Smooth muscle cell (in vitro differentiated cells): ENCODE measurements around the gene ATXN1. TPM values are rescaled to one million over a fixed set of nuclear protein-coding genes. Genes with fewer than 3 reads are reported as not detected.

ENCODE experiments used
- DNase-seq: peaks from one replicate; lab custom pipeline; 2025; ENCODE audit not compliant: unreplicated experiment; lab: John Stamatoyannopoulos, UW
- H2AFZ ChIP-seq: fragments of 200-600 bp; sonication (generic); 2 replicates; pipeline ENCODE4 v1.6.0; 2016; ENCODE audit warnings: antibody characterized with exemption, low read depth, mild to moderate bottlenecking
- H3F3A ChIP-seq: fragments of 200-600 bp; sonication (generic); 2 replicates; pipeline ENCODE4 v1.6.0; 2017; ENCODE audit warnings: antibody characterized with exemption, low read depth
- H3K27ac ChIP-seq: fragments of 200-600 bp; sonication (generic); 2 replicates; pipeline ENCODE4 v1.5.1; 2016; ENCODE audit warnings: low read depth, mild to moderate bottlenecking
- H3K27me3 ChIP-seq: fragments of 200-600 bp; sonication (generic); 2 replicates; pipeline ENCODE4 v1.6.1; 2016; ENCODE audit warnings: low read depth, mild to moderate bottlenecking
- H3K36me3 ChIP-seq: fragments of 200-600 bp; sonication (generic); 2 replicates; pipeline ENCODE4 v1.5.1; 2016; ENCODE audit warnings: low read depth
- H3K4me1 ChIP-seq: fragments of 200-600 bp; sonication (generic); 2 replicates; pipeline ENCODE4 v1.5.1; 2016; ENCODE audit warnings: low read depth
- H3K4me2 ChIP-seq: fragments of 200-600 bp; sonication (generic); 2 replicates; pipeline ENCODE4 v1.6.0; 2016; ENCODE audit warnings: mild to moderate bottlenecking
- H3K4me3 ChIP-seq: fragments of 200-600 bp; sonication (generic); 2 replicates; pipeline ENCODE4 v1.5.1; 2016; ENCODE audit warnings: mild to moderate bottlenecking
- H3K79me2 ChIP-seq: fragments of 200-600 bp; sonication (generic); 2 replicates; pipeline ENCODE4 v1.6.0; 2016; ENCODE audit warnings: low read depth, mild to moderate bottlenecking
- H3K9ac ChIP-seq: fragments of 200-600 bp; sonication (generic); 2 replicates; pipeline ENCODE4 v1.6.0; 2016; ENCODE audit warnings: low read depth
- H3K9me3 ChIP-seq: fragments of 200-600 bp; sonication (generic); replicated peaks from 2 replicates; pipeline ENCODE4 v1.5.1; 2016; ENCODE audit warnings: low read depth
- H4K20me1 ChIP-seq: fragments of 200-600 bp; sonication (generic); 2 replicates; pipeline ENCODE4 v1.6.0; 2016; ENCODE audit warnings: low read depth
- CTCF ChIP-seq: fragments of 200-600 bp; sonication (generic); IDR thresholded peaks from 2 replicates; pipeline ENCODE4 v1.5.1; 2017; ENCODE audit warnings: borderline replicate concordance, mild to moderate bottlenecking, antibody characterized with exemption; ENCODE audit not compliant: insufficient read depth, poor library complexity, severe bottlenecking
- whole genome bisulfite sequencing: methylation state at CpG from one replicate; pipeline ENCODE4 v1.1.7; 2016; ENCODE audit warnings: low lambda C conversion rate; 5-methylcytosine and 5-hydroxymethylcytosine counted together
- polyA plus RNA-seq: library from polyadenylated mRNA; unstranded; fragments of >200 nt; fragmentation: Nextera tagmentation; extraction: Ambion mirVana; gene quantifications from 2 replicates; pipeline ENCODE4 v1.2.1, GENCODE V29; 2016
- total RNA-seq: library from RNA; depleted of rRNA; stranded (reverse); fragments of >200 nt; gene quantifications from 2 replicates; pipeline ENCODE4 v1.2.3, GENCODE V29; 2014

Gene ATXN1
- total and polyA plus RNA-seq, 2 experiments from 2014 or later = 17.9 to 40.6 TPM

- Histone ChIP-seq H3K27ac (no peak overlapping the region), H3K27me3 (no peaks in the 10 kb centered on the region), H3F3A (no peaks in the 10 kb centered on the region), H3K36me3 (peaks cover 5% of the 10 kb centered on the region), H3K79me2 (no peaks in the 10 kb centered on the region), H3K9ac (no peak overlapping the region), H2AFZ (no peak overlapping the region), H3K4me1 (no peaks in the 10 kb centered on the region), H4K20me1 (peaks cover 55% of the 10 kb centered on the region), H3K4me2 (no peak overlapping the region), H3K9me3 (no peaks in the 10 kb centered on the region), H3K4me3 (no peak overlapping the region)
- WGBS = 85% methylated on average over 1 of the region's 1 CpG
- TF ChIP-seq CTCF = no peak
- no peak for DNase-seq
Measured at GRCh38 chr6:16482702-16483314, 278.5 kb downstream of the ATXN1 start.

- Histone ChIP-seq H3K4me3 (no peak overlapping the region), H3K9me3 (no peaks in the 10 kb centered on the region), H2AFZ (no peak overlapping the region), H3K9ac (no peak overlapping the region), H3K4me2 (no peak overlapping the region), H4K20me1 (peaks cover 50% of the 10 kb centered on the region), H3F3A (no peaks in the 10 kb centered on the region), H3K4me1 (no peaks in the 10 kb centered on the region), H3K36me3 (peaks cover 5% of the 10 kb centered on the region), H3K27ac (no peak overlapping the region), H3K27me3 (no peaks in the 10 kb centered on the region), H3K79me2 (no peaks in the 10 kb centered on the region)
- 94% methylated on average over 3 of the region's 3 CpGs for WGBS
- no peak for DNase-seq
- TF ChIP-seq CTCF = no peak
Measured at GRCh38 chr6:16481697-16482399, 279.4 kb downstream of the ATXN1 start.

GRCh38 chr6:16480763-16481560 lies 280.3 kb downstream of the ATXN1 start:
- no peaks in the 10 kb centered on the region for H3K4me1 ChIP-seq
- peaks cover 5% of the 10 kb centered on the region for H3K36me3 ChIP-seq
- TF ChIP-seq CTCF = no peak
- H3K27ac ChIP-seq = no peak overlapping the region
- no peak overlapping the region for H3K4me2 ChIP-seq
- H3K27me3 ChIP-seq = no peaks in the 10 kb centered on the region
- H3K79me2 ChIP-seq = no peaks in the 10 kb centered on the region
- no peak overlapping the region for H2AFZ ChIP-seq
- DNase-seq = no peak
- peaks cover 44% of the 10 kb centered on the region for H4K20me1 ChIP-seq
- no peak overlapping the region for H3K4me3 ChIP-seq
- H3K9ac ChIP-seq = no peak overlapping the region
- no peaks in the 10 kb centered on the region for H3K9me3 ChIP-seq
- 69% methylated on average over 4 of the region's 4 CpGs for whole genome bisulfite sequencing
- no peaks in the 10 kb centered on the region for H3F3A ChIP-seq
